ENCODE data around the gene ZNF213. TPM values are rescaled to one million over a fixed set of nuclear protein-coding genes. Genes with fewer than 3 reads are reported as not detected.

Gene ZNF213
- total RNA-seq, 2 experiments from 2014 or later: 12.9 to 13.3 TPM

DNA sequence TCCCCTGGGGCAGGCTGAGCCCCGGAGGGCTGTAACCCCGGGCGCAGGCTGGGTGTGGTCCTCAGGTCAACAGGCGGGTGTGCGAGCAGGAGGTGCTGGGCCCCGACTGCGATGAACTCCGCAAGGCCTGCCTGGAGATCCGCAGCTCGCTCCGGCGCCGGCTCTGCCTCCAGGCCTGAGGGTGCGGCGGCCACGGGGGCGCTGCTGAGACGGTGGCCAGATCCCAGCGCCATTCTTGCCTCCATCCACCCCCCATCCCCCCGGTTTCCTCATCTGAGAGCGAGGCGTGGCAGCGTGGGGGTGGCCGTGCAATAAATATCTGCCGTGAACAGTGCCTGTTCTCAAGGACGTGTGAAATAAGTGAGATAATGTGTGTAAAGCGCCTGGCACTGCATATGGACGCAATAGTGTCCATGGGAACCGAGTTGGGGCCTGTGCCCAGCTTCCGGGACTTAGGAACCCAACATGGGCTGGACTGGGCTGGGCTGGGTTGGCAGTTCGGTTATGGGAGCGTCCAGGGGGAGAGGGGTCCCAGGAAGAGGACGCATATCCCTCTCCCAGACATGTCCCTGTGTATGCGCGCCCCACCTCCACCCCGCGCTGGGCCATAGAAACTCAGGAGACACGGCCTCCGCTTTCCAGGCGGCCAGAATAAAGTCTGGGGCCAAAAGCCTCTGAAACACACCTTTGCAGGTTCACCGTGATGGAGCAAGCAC is 15.0 kb downstream of the ZNF213 start:
- peak overlapping the region; percentile 88 for H3K4me3 Mint-ChIP-seq
- ATAC-seq (ENCODE audit: low read depth) (peak; percentile 11), DNase-seq (peak; percentile 77)
- POLR2A ChIA-PET: interaction anchor here (0.5 to 5.7 kb wide), 26 partner anchors 9 to 251 kb away, joined by 3 to 42 read pairs (median 5); partner anchors contain the start of genes IL32, ZNF174, ZNF213 and ZSCAN32
- peaks cover 23% of the 10 kb centered on the region for H3K4me1 Mint-ChIP-seq
- H3K9me3 Mint-ChIP-seq: no peaks in the 10 kb centered on the region
- H3K27ac Mint-ChIP-seq: peak overlapping the region; percentile 88
- H3K36me3 Mint-ChIP-seq: no peaks in the 10 kb centered on the region
- H3K27me3 Mint-ChIP-seq: peaks cover 4% of the 10 kb centered on the region

DNA sequence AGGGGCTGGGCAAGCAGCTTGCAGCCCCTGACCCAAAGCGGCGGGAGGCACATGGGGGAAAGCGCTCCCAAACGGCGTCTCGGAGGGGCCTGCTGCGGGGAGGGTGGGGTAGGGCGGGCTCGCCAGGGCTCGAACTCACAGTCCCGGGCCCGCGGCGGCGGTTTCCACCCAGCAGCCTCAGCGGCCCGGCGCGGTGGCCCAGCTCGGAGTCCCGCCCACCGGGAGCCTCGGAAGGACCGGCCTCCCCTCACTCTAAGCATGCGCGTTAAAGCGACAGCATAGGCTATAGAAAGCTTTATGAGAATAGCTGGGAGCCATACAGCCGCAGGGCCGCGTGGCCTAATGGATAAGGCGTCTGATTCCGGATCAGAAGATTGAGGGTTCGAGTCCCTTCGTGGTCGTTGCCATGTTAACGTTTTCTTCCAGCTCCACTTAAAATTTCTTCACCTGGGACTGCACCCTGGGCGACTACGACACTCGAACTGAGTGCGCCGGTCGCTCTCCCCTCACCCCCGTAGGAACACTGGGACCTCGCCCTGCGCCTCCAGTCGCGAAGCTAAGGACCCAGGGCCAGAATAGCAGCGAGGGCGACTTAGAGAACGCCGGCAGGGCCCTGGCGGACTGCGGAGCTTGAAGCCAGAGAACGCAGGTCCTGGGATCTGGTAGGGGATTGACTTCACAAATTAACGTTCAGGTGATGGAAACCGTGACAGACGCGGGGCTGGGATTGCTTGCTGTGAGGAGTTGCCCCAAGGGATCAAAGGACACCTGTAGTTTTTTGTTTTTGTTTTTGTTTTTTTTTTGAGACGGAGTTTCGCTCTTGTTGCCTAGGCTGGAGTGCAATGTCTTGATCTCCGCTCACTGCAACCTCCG is 15.8 kb downstream of the ZNF213 start:
- Mint-ChIP-seq H3K27me3 (peaks cover 4% of the 10 kb centered on the region), H3K27ac (peak overlapping the region; percentile 89), H3K4me3 (peak overlapping the region; percentile 88), H3K9me3 (no peaks in the 10 kb centered on the region), H3K4me1 (peaks cover 24% of the 10 kb centered on the region), H3K36me3 (no peaks in the 10 kb centered on the region)
- peak; percentile 84 for ATAC-seq (ENCODE audit: low read depth)
- peak; percentile 99 for DNase-seq
- POLR2A ChIA-PET: interaction anchor here (0.7 to 5.7 kb wide), 25 partner anchors 8 to 250 kb away, joined by 3 to 42 read pairs (median 4); partner anchors contain the start of genes IL32, ZNF174, ZNF213 and ZSCAN32

DNA sequence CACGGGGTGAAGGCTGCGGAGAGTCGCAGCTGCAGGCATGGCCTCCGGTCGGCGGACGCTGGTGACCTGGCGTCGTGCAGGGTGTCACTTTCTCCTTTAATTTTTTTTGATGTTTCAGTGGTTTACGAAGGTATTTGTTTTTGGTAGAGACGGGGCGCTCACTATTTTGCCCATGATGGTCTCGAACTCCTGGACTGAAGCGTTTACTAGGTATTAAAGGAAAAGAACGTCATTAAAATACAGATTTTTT is 17.1 kb downstream of the ZNF213 start:
- no peaks in the 10 kb centered on the region for H3K36me3 Mint-ChIP-seq
- peaks cover 24% of the 10 kb centered on the region for H3K4me1 Mint-ChIP-seq
- peak overlapping the region; percentile 73 for H3K4me3 Mint-ChIP-seq
- H3K27ac Mint-ChIP-seq: peak overlapping the region; percentile 88
- POLR2A ChIA-PET: interaction anchor here (0.5 to 5.7 kb wide), 4 partner anchors 17 to 292 kb away, joined by 3 to 42 read pairs (median 4); partner anchors contain the start of genes NAA60, ZNF213 and ZNF597
- ATAC-seq (ENCODE audit: low read depth) (no peak), DNase-seq (peak; percentile 51)
- no peaks in the 10 kb centered on the region for H3K9me3 Mint-ChIP-seq
- peaks cover 5% of the 10 kb centered on the region for H3K27me3 Mint-ChIP-seq

DNA sequence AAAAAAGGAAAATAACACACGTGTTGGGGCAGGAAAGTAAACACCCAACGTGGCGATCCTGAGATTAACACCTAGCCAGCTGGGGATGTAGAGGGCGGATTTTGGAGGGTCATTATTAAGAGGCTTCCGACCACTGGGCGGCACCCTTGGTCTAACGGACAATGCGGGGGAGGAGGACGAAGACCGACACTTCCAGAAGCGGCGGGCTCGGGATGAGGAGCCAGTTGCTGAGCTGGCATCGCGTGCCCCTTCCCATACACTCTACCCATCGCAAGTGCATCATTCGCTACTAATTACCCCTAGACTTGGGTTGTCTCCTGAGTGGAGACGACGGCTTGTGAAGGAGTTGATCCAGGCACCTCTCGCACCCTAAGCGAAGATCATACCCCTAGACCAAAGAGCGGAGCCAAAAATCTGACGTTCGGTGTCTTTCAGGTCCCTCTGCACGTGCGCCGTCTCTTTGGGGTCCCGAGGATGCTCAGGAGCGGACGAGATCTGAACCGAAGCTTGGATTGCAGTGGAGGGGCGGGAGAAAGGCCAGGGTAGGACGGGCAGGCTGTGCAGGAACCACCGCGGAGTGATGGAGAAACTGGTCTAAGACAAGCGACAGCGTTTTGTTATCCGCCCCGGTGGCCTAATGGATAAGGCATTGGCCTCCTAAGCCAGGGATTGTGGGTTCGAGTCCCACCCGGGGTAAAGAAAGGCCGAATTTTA is 17.6 kb downstream of the ZNF213 start:
- peak; percentile 84 for DNase-seq
- H3K4me3 Mint-ChIP-seq: peak overlapping the region; percentile 73
- H3K9me3 Mint-ChIP-seq: no peaks in the 10 kb centered on the region
- POLR2A ChIA-PET: interaction anchor here (0.5 to 5.7 kb wide), 4 partner anchors 17 to 291 kb away, joined by 3 to 42 read pairs (median 4); partner anchors contain the start of genes NAA60, ZNF213 and ZNF597
- no peaks in the 10 kb centered on the region for H3K36me3 Mint-ChIP-seq
- H3K27ac Mint-ChIP-seq: peak overlapping the region; percentile 88
- H3K4me1 Mint-ChIP-seq: peaks cover 28% of the 10 kb centered on the region
- H3K27me3 Mint-ChIP-seq: peaks cover 9% of the 10 kb centered on the region
- ATAC-seq (ENCODE audit: low read depth): peak; percentile 12

DNA sequence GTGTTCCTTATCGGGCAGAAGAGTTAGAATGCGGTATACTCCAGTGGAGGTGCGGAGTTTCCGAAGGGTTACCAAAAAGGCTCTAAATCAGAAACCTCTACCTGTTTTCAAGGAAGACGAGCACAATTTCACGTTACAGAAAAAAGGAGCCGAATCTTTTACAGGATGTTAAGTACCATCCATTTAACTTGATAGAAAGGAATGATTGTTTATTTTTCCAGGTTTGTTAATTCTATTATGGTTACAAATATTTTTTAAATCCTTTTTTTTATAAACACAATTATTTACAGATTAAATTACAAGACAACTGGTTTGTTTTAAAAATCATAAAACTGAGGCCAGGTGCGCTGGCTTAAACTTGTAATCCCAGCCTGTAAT is 18.2 kb downstream of the ZNF213 start:
- Mint-ChIP-seq H3K27ac (peak overlapping the region; percentile 88), H3K36me3 (no peaks in the 10 kb centered on the region), H3K27me3 (peaks cover 12% of the 10 kb centered on the region), H3K4me3 (peak overlapping the region; percentile 73), H3K4me1 (peaks cover 33% of the 10 kb centered on the region), H3K9me3 (no peaks in the 10 kb centered on the region)
- POLR2A ChIA-PET: interaction anchor here (1.0 kb wide), 1 partner anchor 94 kb away, joined by 3 read pairs; no protein-coding TSS in a partner anchor
- DNase-seq (no peak), ATAC-seq (ENCODE audit: low read depth) (no peak)

DNA sequence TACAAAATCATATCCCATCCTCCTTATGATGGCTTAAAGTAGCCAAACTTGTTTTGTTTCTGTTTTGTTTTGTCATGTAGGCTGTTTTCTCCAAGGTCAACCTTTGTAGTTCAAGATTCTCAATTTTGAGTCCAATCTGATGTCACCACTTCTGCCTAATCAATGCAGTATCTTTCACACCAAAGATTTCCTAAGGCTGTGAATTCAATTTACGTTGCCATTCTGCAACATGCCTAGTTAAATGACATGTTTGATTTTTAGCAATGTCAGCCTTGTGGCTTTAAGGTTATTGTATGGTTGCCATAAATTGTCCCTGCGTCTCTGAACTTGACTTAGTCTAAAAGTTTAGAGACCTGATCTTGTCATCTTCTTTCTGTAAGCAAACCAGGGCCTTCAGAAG is 20.4 kb downstream of the ZNF213 start:
- Mint-ChIP-seq H3K27ac (no peak overlapping the region), H3K4me1 (peaks cover 36% of the 10 kb centered on the region), H3K27me3 (peaks cover 12% of the 10 kb centered on the region), H3K9me3 (no peaks in the 10 kb centered on the region), H3K4me3 (no peak overlapping the region), H3K36me3 (peaks cover 2% of the 10 kb centered on the region)
- ATAC-seq (ENCODE audit: low read depth) (no peak), DNase-seq (no peak)
- POLR2A ChIA-PET: no interaction called here

DNA sequence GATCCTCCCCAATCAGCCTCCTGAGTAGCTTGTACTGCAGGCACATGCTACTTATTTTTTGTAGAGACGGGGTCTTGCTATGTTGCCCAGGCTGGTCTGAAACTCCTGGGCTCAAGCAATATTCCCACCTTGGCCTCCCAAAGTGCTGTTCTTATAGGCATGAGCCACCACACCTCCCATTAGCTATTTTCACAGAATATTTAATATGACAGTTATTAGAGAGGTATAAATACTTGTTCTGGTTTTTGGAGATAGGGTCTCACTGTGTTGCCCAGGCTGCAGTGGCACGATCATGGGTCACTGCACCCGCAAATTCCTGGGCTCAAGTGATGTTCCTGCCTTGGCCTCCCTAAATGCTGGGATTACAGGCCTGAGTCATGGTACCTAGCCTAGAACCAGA is 21.1 kb downstream of the ZNF213 start:
- ATAC-seq (ENCODE audit: low read depth): no peak
- peaks cover 12% of the 10 kb centered on the region for H3K27me3 Mint-ChIP-seq
- peaks cover 31% of the 10 kb centered on the region for H3K4me1 Mint-ChIP-seq
- no peak for DNase-seq
- H3K4me3 Mint-ChIP-seq: no peak overlapping the region
- peaks cover 2% of the 10 kb centered on the region for H3K36me3 Mint-ChIP-seq
- no peak overlapping the region for H3K27ac Mint-ChIP-seq
- POLR2A ChIA-PET: interaction anchor here (0.5 kb wide), 1 partner anchor 43 kb away, joined by 3 read pairs; no protein-coding TSS in a partner anchor
- H3K9me3 Mint-ChIP-seq: no peaks in the 10 kb centered on the region

DNA sequence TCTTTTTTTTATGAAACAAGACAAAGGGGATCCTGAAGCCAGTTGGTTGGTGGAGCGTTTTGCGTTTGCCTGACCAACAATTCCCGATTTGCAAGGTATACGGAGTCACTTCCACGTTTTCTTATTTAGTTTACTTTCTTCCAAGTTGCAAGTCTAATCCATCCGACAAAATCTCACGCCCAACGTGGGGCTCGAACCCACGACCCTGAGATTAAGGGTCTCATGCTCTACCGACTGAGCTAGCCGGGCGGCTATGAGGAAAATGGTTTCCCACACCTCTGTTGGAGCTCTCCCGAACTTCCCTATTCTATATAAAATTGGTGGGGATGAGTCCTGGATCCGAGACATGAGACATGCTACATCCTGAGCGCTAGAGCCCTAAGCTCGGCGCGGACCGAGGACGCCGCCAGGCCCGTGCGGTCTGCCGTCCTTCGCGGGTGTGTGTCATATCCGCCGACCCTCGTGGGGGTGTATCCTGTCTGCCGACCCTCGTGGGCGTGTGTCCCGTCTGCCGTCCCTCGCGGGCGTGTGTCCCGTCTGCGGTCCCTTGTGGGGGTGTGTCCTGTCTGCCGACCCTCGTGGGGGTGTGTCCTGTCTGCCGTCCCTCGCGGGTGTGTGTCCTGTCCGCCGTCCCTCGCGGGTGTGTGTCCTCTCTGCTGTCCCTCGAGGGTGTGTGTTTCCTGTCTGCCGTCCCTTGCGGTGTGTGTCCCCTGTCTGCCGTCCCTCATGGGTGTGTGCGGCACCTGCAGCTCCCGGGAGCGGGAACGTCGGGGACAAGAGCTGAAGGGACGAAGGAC is 22.6 kb downstream of the ZNF213 start:
- ATAC-seq (ENCODE audit: low read depth) (peak; percentile 17), DNase-seq (peak; percentile 67)
- H3K27me3 Mint-ChIP-seq: peaks cover 15% of the 10 kb centered on the region
- peak overlapping the region; percentile 84 for H3K4me3 Mint-ChIP-seq
- H3K27ac Mint-ChIP-seq: peak overlapping the region; percentile 89
- POLR2A ChIA-PET: interaction anchor here (0.6 to 2.5 kb wide), 12 partner anchors 12 to 932 kb away, joined by 3 to 10 read pairs (median 5); partner anchors contain the start of gene ZNF263
- H3K36me3 Mint-ChIP-seq: peaks cover 2% of the 10 kb centered on the region
- H3K4me1 Mint-ChIP-seq: peaks cover 26% of the 10 kb centered on the region
- H3K9me3 Mint-ChIP-seq: no peaks in the 10 kb centered on the region

DNA sequence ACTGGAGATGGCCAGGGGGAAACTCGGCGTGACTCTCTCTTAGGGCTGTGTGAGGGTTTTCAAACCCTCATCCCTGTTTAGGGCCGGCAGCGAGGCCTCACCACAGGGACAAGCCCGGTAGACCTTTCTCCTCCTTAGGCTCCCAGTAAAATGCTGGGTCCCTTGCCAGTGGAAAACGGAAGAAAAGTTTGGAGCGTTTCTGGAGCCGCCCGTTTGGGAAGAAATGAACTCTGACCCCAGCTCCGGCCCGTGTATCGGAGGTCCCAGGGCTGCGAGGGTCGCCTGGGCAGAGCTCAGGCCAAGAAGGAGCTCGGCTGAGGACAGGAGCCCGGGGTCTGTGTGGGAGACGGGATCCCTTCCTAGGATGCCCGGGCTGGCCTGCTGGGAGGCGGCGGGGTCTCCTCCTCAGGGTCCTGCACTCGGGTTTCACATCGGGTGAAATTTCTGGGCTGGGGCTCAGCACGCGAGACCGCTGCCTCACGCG is 23.2 kb downstream of the ZNF213 start:
- DNase-seq (no peak), ATAC-seq (ENCODE audit: low read depth) (no peak)
- POLR2A ChIA-PET: interaction anchor here (0.7 to 2.5 kb wide), 21 partner anchors 8 to 468 kb away, joined by 3 to 23 read pairs (median 5); partner anchors contain the start of genes PKMYT1, ZNF174, ZNF213 and ZNF263
- Mint-ChIP-seq H3K27me3 (peaks cover 11% of the 10 kb centered on the region), H3K36me3 (peaks cover 2% of the 10 kb centered on the region), H3K4me1 (peaks cover 26% of the 10 kb centered on the region), H3K27ac (peak overlapping the region; percentile 89), H3K9me3 (no peaks in the 10 kb centered on the region), H3K4me3 (peak overlapping the region; percentile 84)

DNA sequence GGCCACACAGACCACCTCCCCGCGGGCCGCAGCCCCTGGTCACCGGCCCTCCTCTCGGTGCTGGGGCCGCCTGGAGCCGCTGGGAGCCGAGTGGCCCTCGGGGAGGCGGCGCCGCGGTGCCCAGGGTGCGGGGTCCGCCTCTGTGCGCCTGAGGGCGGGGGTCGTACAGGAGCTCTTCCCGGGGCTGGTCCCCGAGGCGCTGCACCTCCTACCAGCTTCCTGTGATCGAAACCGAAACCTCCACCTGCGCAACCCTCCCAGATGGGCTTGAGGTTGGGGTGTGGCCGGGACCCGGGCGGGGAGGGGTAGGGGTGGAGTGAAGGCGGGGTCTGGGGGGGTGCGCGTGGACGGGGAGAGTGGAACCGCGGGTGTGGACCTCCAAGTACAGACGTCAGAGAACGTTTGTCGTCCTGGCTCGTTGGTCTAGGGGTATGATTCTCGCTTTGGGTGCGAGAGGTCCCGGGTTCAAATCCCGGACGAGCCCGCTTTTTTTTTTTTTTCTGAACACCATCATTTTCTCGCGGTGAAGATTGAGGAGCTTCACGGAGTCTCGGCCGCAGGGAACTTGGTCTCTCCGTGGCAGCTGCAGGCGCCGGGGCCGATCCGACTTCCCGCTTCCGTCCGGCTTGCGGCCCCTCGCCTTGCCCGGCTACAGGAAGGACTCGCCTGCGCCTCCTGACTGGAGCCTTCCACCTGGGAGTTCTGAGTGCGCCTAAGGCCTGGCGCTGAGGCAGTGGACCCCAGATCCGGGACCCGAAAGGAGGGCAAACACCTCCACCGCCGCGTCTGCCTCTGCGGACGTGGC is 23.9 kb downstream of the ZNF213 start:
- peak overlapping the region; percentile 84 for H3K4me3 Mint-ChIP-seq
- DNase-seq: peak; percentile 90
- H3K9me3 Mint-ChIP-seq: no peaks in the 10 kb centered on the region
- peak overlapping the region; percentile 92 for H3K27ac Mint-ChIP-seq
- POLR2A ChIA-PET: interaction anchor here (0.6 to 2.5 kb wide), 25 partner anchors 9 to 467 kb away, joined by 3 to 23 read pairs (median 5); partner anchors contain the start of genes PKMYT1, ZNF174, ZNF213 and ZNF263
- H3K36me3 Mint-ChIP-seq: peaks cover 2% of the 10 kb centered on the region
- peaks cover 11% of the 10 kb centered on the region for H3K27me3 Mint-ChIP-seq
- ATAC-seq (ENCODE audit: low read depth): peak; percentile 82
- H3K4me1 Mint-ChIP-seq: peaks cover 31% of the 10 kb centered on the region

DNA sequence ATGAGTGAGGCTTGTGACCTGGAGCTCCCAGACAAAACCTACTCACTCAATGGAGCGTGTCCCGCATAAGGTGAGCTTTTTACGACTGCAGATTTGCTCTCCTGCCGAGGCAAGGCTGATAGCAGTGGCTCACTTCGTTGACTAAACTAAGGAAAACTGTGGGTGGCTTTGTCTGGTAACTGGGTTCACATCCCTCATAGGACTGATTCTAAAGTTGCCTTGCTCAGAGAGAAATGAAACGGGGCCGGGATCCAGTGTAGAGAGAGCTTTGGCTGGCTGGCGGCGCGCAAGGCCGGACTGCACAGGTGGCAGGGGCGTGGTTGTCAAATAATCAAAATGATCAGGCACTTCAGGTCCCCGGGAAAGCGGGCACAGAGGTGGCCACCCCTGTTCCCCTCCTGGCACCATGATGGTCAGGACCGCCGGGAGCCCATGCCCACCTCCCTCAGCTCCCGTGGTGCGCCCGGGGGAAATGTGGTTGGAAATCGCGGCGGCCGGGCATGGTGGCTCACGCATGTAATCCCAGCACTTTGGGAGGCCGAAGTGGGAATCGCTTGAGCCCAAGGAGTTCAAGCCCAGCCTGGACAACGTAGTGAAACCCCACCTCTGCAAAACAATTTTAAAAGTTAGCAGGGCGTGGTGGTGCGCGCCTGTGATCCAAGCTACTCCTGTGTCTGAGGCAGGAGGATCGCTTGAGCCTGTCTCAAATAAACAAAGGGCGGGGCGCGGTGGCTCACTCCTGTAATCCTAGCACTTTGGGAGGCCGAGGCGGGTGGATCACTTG is 26.6 kb downstream of the ZNF213 start:
- Mint-ChIP-seq H3K27me3 (peaks cover 11% of the 10 kb centered on the region), H3K4me3 (peak overlapping the region; percentile 48), H3K27ac (no peak overlapping the region), H3K4me1 (peaks cover 37% of the 10 kb centered on the region), H3K36me3 (peaks cover 2% of the 10 kb centered on the region), H3K9me3 (no peaks in the 10 kb centered on the region)
- POLR2A ChIA-PET: interaction anchor here (0.7 to 1.4 kb wide), 2 partner anchors 11 to 141 kb away, joined by 3 to 6 read pairs; no protein-coding TSS in a partner anchor
- ATAC-seq (ENCODE audit: low read depth) (no peak), DNase-seq (no peak)
